Neural cell (in vitro differentiated cells): ENCODE data around the gene FCN3.

Source experiments
- CTCF ChIP-seq: fragments of 450-650 bp; IDR thresholded peaks from 2 replicates; pipeline ENCODE4 v1.5.1; 2014; ENCODE audit warnings: antibody characterized with exemption, mild to moderate bottlenecking, moderate library complexity; ENCODE audit not compliant: poor library complexity, severe bottlenecking
- EP300 ChIP-seq: fragments of 450-650 bp; conservative IDR thresholded peaks from 2 replicates; pipeline ENCODE4 v1.6.1; 2014; ENCODE audit warnings: antibody characterized with exemption, mild to moderate bottlenecking, moderate library complexity; ENCODE audit not compliant: poor library complexity, severe bottlenecking
- EZH2 ChIP-seq: fragments of 200-600, 300-800 bp; shearing (Covaris generic), sonication (generic); IDR thresholded peaks from 2 replicates; pipeline ENCODE4 v1.6.1; 2014; ENCODE audit warnings: antibody characterized with exemption, low read length, borderline replicate concordance, mild to moderate bottlenecking; ENCODE audit not compliant: insufficient read depth, poor library complexity, severe bottlenecking
- POLR2AphosphoS5 ChIP-seq: IDR thresholded peaks from 2 replicates; pipeline ENCODE4 v1.6.1; 2012
- RAD21 ChIP-seq: fragments of 450-650 bp; conservative IDR thresholded peaks from 2 replicates; pipeline ENCODE4 v1.6.1; 2014; ENCODE audit warnings: antibody characterized with exemption, mild to moderate bottlenecking, moderate library complexity
- SMC3 ChIP-seq: fragments of 450-650 bp; conservative IDR thresholded peaks from 2 replicates; pipeline ENCODE4 v1.6.1; 2014; ENCODE audit warnings: antibody characterized with exemption, mild to moderate bottlenecking, moderate library complexity; ENCODE audit not compliant: poor library complexity
- TF ChIP-seq, protein P1 (sequence below): IDR thresholded peaks from 2 replicates; pipeline ENCODE4 v1.6.1; 2012; ENCODE audit warnings: borderline replicate concordance

- TF ChIP-seq CTCF (peak; percentile 72), EP300 (no peak), POLR2AphosphoS5 (no peak), SMC3 (peak; percentile 75), EZH2 (no peak), RAD21 (peak; percentile 59)
- TF ChIP-seq, protein P1, sequence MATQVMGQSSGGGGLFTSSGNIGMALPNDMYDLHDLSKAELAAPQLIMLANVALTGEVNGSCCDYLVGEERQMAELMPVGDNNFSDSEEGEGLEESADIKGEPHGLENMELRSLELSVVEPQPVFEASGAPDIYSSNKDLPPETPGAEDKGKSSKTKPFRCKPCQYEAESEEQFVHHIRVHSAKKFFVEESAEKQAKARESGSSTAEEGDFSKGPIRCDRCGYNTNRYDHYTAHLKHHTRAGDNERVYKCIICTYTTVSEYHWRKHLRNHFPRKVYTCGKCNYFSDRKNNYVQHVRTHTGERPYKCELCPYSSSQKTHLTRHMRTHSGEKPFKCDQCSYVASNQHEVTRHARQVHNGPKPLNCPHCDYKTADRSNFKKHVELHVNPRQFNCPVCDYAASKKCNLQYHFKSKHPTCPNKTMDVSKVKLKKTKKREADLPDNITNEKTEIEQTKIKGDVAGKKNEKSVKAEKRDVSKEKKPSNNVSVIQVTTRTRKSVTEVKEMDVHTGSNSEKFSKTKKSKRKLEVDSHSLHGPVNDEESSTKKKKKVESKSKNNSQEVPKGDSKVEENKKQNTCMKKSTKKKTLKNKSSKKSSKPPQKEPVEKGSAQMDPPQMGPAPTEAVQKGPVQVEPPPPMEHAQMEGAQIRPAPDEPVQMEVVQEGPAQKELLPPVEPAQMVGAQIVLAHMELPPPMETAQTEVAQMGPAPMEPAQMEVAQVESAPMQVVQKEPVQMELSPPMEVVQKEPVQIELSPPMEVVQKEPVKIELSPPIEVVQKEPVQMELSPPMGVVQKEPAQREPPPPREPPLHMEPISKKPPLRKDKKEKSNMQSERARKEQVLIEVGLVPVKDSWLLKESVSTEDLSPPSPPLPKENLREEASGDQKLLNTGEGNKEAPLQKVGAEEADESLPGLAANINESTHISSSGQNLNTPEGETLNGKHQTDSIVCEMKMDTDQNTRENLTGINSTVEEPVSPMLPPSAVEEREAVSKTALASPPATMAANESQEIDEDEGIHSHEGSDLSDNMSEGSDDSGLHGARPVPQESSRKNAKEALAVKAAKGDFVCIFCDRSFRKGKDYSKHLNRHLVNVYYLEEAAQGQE = no peak
Measured at GRCh38 chr1:27332536-27333281, 41.9 kb downstream of the FCN3 start.
